Posterior cingulate gyrus (tissue), 11 donors: ENCODE data around the gene BTLA.
"Not testable (repeated sequence)": the region's sequence is repeated elsewhere in the genome, so short reads cannot be mapped to it uniquely, and the experiment has no call there.

Source experiments
- DNase-seq, 10 donors: peaks; one replicate each; pipeline versions ENCODE4 v3.0.0 to v3.0.0-alpha.2; 2020 to 2021; ENCODE audit warnings: mixed read lengths in 3 of 10
- intact Hi-C: fragments of 100-400 bp; cut with DNase I; formaldehyde crosslinking; loops from one replicate; pipeline ENCODE4 v1.15.1; 2023

BTLA gene

GRCh38 chr3:112494448-112494767 lies 4.9 kb downstream of the BTLA start:
- DNase-seq, intact Hi-C loops: not testable (repeated sequence)

GRCh38 chr3:112492124-112492523 lies 7.1 kb downstream of the BTLA start:
- DNase-seq, result no peak
- intact Hi-C loops, result no loop called here

DNA sequence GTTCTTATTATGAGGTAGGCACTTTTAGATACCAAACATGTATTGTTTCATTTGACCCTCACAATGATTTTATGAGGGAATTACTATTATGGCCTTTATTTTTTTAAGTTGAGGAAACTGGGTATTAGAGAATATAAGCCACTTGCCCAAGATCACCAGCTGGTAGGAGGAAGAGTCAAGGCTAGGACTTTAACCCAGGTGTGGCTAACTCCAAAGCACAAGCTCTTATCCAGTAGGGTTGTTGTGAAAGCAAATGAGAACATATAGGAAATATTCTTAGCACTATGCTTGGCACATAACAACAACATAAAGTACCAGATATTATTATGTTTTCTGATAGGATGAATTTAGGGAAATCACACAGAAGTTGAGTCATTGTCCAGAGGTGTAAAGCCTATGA lies 7.9 kb downstream of the BTLA start:
- no peak for DNase-seq
- intact Hi-C loops, result no loop called here

DNA sequence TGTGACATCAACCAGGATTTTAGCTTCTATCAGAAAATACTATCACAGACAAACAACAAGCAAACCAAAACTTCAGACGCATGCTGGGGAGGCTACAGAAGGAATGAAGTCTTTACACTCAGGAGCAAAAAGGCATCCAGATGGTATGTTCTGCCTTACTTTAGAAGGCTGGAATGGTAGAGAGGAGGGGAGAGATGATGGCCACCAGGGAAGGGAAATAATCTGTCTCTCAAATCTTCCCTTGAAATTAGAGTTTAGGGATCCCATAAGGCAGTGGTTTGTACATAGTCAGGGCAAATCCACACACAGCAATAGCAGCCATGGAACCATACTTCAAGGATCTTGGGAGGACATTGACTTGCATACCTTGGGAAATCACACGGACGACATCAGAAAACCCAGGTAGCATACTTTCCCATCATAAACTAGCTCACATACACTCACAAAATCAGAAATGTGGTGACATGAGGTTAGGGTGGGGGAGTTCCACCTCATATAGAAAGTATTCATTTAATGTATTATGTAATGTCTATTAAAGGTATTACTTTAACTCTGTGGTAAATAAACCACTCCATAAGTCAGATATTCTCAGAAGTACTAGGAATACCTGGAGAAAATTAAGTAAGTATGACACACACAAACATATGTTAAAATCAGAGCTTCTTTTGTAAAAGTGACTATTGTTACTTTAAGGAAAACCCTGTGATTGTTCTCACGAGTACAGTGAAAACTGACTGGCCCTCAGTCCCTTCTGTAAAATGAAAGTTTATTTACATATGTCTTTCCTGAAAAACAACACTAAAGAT lies 9.4 kb downstream of the BTLA start:
- intact Hi-C loops, result no loop called here

GRCh38 chr3:112486811-112487505 lies 12.3 kb downstream of the BTLA start:
- DNase-seq, result no peak
- intact Hi-C loops, result no loop called here

More for the DNA sequence above, 9.4 kb downstream of the BTLA start:
- no peak for DNase-seq

DNA sequence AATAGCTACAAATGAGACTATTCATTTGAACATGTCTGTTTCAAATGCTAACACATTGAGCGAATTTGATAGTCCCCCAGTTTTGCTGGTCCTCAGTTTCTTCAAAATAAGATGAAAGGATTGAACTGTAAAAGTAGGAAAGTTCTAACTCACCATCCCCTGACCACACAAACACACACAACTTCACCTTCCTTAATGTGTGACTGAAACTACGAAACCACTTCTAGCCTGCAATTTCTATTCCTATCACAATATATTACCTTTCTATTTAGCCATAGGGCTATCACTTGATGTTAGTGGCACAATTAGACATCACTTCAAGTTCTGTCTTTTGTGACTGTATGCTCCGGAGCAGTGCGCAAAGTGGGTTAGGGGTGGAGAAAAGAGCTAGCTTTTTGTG lies 14.9 kb downstream of the BTLA start:
- intact Hi-C loops, result no loop called here

DNA sequence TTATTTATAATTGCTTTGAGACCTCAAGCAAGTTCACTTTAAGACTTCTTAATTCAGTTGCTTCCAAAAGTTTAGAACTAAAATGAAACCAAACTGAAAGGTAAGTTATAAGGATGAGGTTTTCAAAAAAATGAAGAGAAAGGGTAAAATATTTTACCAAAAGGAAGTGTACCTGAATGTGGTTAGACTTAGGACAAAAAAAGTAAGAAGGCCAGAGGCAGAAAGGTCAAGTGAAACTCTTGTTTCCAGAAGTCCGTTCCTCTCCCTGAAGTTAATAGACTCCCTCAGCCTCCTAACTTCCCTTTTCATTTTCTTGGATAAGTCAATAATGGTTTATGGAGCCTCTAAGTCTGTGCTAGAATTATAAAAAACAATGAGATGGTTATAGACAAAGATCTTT lies 16.6 kb downstream of the BTLA start:
- DNase-seq, result no peak
- intact Hi-C loops, result no loop called here

More for the DNA sequence above, 14.9 kb downstream of the BTLA start:
- no peak for DNase-seq

DNA sequence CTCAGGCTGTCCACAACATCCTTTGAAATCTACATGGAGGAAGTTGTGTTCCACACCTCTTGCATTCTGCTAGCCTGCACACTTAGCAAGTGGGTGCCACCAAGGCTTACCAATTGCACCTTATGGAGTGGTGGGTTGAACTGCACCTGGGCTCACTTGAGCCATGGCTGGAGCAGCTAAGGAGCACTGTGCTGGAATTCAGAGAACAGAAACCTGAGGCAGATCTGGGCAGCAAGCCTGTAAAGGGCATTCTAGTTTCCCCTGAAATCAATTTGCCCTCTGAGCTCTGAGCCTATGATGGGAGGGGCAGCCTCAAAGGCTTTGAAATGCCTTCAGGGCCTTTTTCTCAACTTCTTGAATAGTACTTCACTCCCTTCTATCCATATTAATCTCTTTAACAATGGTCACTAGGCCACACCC lies 18.0 kb downstream of the BTLA start:
- intact Hi-C loops, result no loop called here
- DNase-seq, result no peak

DNA sequence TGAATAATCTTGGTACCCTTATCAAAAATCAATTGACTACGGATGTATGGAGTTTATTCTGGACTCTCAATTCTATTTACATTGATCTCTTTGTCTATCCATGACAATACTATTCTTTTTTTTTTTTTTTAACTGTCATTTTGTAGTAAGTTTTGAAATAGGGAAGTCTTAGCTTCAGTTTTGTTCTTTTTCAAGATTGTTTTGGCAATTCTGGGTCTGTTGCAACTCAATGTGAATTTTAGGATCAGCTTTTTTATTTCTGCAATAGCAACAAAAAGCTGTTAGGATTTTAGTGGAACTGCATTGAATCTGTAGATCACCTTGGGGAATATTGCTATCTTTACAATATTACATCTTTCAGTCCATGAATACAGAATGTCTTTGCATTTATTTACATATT lies 21.4 kb downstream of the BTLA start:
- no peak for DNase-seq
- intact Hi-C loops, result no loop called here

GRCh38 chr3:112476346-112476745 lies 22.9 kb downstream of the BTLA start:
- intact Hi-C loops, result no loop called here
- DNase-seq, result no peak

DNA sequence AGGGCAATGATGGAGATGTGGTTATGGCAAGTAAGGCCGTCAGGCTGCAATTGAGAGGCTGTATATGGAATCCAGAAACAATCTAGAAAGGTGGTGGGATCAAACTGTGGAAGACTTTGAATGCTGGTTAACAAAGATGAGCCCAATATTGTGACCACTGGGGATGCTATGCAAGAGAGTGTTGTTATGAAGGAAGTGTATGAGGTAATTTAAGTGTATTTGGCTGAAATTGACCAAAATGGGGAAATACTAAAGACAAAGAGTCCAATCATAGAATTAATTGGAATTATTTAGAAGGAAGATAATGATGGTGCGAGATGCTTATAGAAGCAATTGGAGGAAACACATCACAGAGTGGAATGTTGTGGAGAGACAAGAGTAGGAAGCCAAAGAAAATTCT lies 24.5 kb downstream of the BTLA start:
- intact Hi-C loops, result no loop called here
- DNase-seq, result no peak

GRCh38 chr3:112472691-112473090 lies 26.6 kb downstream of the BTLA start:
- DNase-seq, result no peak

DNA sequence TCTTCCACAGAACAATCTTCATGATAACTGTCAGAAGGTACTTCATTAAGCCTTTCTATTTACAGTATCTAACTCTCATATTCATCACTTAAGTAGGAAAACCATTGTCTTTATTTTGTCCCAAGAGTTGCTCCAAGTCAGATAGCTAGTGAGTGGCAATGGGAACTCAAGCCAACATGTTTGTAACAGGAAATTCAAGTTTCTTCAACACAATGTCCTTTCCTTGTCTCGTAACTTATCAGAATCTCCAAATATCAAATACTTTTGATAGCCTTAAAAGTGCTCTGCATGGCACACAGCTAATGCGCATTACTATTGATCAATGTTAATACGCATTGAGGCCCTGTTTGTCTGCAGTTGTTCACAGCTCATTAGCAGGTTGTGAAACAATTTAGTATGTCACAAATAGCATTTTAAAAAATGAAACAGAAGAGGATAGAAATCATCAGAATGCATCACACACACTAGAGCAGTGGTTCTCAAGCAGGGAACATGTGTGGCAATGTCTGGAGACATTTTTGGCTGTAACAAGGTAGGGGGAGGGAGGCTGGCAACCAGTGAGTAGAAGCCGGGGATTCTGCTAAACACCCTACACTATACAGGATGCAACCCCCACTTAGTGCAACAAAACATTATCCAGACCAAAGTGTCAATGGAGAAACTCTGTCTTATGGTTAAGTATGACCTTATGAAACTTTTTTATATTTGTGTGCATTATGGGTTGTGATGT lies 27.5 kb downstream of the BTLA start:
- no peak for DNase-seq

More at GRCh38 chr3:112472691-112473090, 26.6 kb downstream of the BTLA start:
- intact Hi-C loops, result no loop called here

DNA sequence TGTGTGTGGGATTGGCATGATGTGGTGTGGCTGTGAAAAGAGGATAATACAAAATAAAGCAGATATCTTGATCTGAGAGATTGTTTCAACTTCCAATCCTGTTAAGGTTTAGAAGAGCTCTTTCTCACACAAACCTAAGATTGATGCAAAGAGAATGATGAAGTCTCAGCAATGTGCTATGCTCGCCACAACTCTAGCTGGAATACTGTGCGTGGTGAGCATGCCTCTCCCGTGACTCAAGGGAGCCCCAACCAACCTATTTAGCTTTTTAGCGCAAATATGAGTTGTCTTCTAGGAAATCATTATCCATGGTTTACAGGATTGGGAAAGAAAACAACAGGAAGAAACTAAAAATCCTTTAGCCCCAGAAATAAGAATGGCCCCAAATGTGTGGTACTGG lies 28.5 kb downstream of the BTLA start:
- intact Hi-C loops, result no loop called here

More for the DNA sequence above, 27.5 kb downstream of the BTLA start:
- intact Hi-C loops, result no loop called here

DNA sequence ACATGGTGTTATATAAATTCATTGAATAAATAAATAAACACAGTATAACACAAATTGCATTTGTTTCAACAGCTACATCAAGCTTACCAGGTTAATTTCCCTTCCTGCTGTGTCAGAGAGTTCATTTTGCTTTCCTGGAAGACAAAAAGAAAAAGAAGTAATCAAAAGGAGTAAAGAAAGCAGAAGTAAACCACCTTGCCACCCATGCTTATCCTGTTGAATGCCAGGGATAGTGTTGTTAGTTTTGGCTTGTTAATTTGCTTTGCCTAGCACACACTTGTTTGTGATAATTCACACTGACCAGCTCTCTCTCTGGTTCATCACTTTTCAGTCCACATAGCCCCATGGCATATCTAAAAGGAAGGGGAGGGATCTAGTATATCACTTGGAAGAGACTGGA lies 29.6 kb downstream of the BTLA start:
- intact Hi-C loops, result no loop called here

More for the DNA sequence above, 28.5 kb downstream of the BTLA start:
- DNase-seq, result no peak

DNA sequence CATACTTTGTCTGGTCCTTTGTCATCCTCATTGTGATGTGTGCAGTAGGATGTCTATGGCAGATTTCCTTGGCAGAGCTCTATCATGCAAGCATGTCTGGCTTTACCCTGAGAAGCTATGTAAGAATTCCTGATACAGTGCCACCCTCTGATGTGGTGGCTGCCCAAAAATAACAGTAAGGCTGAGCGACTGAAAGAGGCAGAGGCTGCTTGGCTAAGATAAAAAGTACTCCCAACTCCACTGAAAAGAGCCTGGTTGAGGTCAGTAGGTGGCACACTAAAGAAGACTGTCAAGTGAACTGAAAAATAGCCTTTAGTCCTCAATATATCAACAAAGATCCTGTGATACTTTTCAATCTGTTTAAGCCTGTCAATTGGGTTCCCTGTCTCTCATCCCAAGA lies 31.7 kb downstream of the BTLA start:
- intact Hi-C loops, result no loop called here
- no peak for DNase-seq

More for the DNA sequence above, 29.6 kb downstream of the BTLA start:
- no peak for DNase-seq

- DNase-seq, result no peak
- intact Hi-C loops, result no loop called here
These were observed 33.3 kb downstream of the BTLA start for GRCh38 chr3:112466020-112466419.

- no peak for DNase-seq
- intact Hi-C loops, result no loop called here
These were observed 35.0 kb downstream of the BTLA start for GRCh38 chr3:112464264-112464663.

DNA sequence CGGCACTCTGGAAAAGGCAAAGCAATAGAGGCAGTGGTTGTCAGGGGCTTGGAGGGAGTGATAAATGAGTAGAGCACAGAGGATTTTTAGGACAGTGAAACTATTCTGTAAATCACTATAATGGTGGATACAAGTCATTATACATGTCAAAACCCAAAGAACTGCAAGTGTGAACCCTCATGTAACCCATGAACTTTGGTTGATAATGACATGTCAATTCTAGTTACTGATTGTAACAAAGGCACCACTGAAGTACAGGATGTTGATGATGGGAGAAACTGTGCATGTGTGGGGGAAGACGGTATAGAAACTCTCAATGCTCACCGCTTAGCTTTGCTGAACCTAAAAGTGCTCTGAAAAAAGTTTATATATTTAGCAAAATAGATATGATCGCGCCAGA lies 36.0 kb downstream of the BTLA start:
- DNase-seq, result no peak
- intact Hi-C loops, result no loop called here

GRCh38 chr3:112461787-112462186 lies 37.5 kb downstream of the BTLA start:
- intact Hi-C loops, DNase-seq: not testable (repeated sequence)

- no peak for DNase-seq
- intact Hi-C loops, result no loop called here
These were observed 38.6 kb downstream of the BTLA start for GRCh38 chr3:112460519-112461195.
